ENCODE data around the gene LACTB.
A peak's percentile ranks its signal among the peaks of the same experiment; 100 is the strongest.
"Not testable (repeated sequence)": the region's sequence is repeated elsewhere in the genome, so short reads cannot be mapped to it uniquely, and the experiment has no call there.

The LACTB gene

DNA sequence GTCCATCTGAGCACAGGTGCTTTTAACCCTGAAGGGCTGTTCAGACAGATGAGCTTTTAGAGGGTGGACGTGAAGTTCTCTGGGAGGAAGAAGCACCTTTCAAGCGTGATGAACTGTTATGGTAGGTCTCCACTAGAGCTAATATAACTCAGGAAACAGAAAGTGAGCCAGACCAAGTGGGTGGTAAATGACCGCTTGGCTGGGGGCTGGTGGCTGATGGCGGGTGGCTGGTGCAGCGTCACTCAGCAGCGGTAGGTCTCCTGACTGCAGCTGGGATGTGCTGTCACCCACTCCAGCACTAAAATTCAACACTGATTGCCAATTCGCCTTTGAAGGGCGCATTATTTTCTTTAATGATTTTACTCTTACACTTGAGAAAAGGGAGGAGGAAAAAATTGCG lies 31.2 kb upstream of the LACTB start:
- no peak overlapping the region for H3K4me3 ChIP-seq (ENCODE audit: low read depth, low read length)
- TF ChIP-seq, protein P1, sequence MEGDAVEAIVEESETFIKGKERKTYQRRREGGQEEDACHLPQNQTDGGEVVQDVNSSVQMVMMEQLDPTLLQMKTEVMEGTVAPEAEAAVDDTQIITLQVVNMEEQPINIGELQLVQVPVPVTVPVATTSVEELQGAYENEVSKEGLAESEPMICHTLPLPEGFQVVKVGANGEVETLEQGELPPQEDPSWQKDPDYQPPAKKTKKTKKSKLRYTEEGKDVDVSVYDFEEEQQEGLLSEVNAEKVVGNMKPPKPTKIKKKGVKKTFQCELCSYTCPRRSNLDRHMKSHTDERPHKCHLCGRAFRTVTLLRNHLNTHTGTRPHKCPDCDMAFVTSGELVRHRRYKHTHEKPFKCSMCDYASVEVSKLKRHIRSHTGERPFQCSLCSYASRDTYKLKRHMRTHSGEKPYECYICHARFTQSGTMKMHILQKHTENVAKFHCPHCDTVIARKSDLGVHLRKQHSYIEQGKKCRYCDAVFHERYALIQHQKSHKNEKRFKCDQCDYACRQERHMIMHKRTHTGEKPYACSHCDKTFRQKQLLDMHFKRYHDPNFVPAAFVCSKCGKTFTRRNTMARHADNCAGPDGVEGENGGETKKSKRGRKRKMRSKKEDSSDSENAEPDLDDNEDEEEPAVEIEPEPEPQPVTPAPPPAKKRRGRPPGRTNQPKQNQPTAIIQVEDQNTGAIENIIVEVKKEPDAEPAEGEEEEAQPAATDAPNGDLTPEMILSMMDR (IDR thresholded peaks at IDR 0.05; ENCODE audit: control insufficient read depth, extremely low read depth, insufficient read depth) = no peak
- no peak for DNase-seq (ENCODE audit: low read depth)

DNA sequence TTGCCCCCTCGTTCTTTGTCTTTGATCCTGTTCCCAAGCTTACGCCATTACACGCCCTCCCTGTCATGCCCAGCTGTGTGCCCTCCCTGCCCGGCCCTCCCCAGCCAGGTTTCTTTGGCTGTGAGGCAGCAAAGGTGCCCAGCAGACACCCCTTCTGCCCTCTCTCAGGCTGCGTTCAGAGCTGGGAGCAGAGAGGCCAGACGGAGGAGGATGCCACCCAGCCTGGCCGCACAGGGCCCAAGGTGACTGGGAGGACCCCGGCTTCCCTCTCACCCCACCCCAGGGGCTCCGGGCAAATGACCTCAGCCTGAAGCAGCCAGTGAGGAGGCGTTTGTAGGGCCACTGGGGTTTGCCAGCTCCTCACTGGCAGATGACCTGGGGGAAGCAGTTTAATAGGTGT lies 30.8 kb upstream of the LACTB start:
- no peak overlapping the region for H3K4me3 ChIP-seq (ENCODE audit: low read depth, low read length)
- TF ChIP-seq, protein P1 (IDR thresholded peaks at IDR 0.05; ENCODE audit: control insufficient read depth, extremely low read depth, insufficient read depth) = no peak
- no peak for DNase-seq (ENCODE audit: low read depth)

DNA sequence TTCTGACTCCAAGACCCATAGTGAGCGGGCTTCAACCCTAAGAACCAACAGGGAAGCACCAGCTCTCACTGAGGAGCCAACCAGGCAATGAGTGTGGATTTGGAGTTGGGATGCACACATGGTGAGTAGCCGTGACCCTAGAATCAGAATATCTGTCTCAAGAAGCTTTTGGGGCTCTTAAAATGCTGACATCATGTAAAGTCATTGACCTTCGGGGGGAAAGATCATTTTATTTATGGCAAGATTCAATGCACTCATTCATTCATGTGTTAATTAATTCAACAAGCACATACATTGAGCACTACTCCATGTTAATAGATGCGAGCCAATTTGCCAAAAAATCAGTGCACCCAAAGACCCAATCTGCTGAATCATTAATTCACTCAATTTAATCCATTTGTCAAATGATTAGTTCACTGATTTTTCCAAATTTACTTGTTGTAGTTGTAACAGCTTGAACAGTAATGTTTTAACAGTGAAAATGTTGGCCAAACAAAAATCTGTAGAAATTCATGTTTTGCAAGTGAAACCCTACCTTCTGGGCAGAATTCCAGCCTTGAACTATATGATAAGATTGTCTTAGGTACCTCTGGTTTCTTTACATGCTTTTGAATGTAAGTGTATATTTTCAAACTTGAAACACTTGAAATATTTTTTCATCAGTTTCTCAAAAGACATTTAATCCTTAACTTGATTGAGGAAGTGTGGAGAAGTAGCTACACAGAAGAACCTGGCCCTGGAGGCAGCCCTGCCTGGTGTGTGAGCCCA lies 29.8 kb upstream of the LACTB start:
- DNase-seq (ENCODE audit: low read depth) = no peak
- TF ChIP-seq, protein P1 (IDR thresholded peaks at IDR 0.05; ENCODE audit: control insufficient read depth, extremely low read depth, insufficient read depth) = no peak
- no peak overlapping the region for H3K4me3 ChIP-seq (ENCODE audit: low read depth, low read length)

DNA sequence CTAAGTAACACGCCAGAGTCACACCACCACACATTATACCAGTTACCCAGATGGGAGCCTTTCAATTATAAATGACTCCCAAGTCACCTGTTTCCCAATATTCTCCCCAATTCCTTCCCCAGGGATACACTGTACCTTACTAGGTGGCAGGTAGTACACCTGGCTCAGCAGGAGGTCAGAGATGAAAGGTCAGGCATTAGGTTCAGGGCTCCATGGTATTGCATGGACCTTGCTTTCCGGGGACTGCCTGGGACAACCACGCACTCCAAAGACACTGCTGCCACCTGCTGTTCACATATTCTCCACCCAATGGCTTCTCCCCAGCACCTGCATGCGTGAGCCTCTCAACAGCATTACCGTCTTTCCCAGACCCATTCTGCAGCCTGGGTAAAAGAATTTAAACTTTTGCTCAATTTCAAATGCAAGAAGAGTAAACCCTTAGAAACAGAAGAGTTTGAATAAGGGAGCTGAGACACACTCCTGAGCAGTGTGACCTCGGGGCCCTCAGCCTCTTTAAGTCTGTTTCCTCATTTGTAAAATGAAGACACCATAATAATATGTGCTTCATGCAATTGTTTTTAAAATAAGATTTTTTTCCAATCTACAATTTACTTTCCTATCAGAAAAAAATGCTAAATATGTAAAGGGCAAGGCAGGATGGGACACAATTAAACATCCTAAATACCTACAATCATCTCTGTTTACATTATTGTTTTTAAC lies 28.0 kb upstream of the LACTB start:
- TF ChIP-seq, protein P1 (IDR thresholded peaks at IDR 0.05; ENCODE audit: control insufficient read depth, extremely low read depth, insufficient read depth) = peak; percentile 97
- H3K4me3 ChIP-seq (ENCODE audit: low read depth, low read length) = no peak overlapping the region
- DNase-seq (ENCODE audit: low read depth) = peak; percentile 41

DNA sequence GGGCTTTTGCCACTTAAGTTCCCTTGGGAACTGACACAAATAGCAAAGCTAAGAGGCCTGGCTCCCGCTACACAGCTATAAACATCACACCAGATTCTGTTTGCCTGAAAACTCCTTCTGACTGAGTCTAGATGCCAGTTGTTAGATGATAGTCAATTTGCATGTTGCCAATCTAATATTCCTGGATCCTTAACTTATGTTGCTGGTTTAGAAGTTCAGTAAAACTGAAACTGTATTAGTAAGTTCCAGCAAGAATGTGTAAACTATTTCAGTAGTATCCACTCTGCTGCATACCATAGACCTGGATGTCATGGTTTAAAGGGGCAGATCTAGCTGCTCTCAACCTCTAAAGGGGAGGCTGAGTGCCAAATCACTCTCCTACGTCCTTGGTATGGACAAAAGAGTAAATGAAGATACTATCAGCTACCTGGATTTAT lies 27.1 kb upstream of the LACTB start:
- no peak overlapping the region for H3K4me3 ChIP-seq (ENCODE audit: low read depth, low read length)
- TF ChIP-seq, protein P1 (IDR thresholded peaks at IDR 0.05; ENCODE audit: control insufficient read depth, extremely low read depth, insufficient read depth) = no peak
- DNase-seq (ENCODE audit: low read depth) = no peak

DNA sequence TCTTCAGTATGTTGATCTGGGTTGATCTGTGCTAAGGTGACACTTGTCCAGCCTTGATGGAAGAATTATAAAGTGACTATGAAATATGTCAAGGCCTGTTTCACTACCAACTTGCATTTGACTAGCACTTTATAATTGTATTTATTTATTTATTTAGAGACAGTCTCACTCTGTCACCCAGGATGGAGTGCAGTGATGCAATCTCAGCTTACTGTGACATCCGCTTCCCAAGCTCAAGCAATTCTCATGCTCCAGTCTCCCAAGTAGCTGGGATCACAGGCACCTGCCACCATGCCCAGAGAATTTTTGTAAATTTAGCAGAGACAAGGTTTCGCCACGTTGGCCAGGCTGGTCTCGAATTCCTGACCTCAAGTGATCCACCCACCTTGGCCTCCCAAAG lies 25.5 kb upstream of the LACTB start:
- DNase-seq (ENCODE audit: low read depth) = no peak
- no peak overlapping the region for H3K4me3 ChIP-seq (ENCODE audit: low read depth, low read length)
- TF ChIP-seq, protein P1 (IDR thresholded peaks at IDR 0.05; ENCODE audit: control insufficient read depth, extremely low read depth, insufficient read depth) = no peak

DNA sequence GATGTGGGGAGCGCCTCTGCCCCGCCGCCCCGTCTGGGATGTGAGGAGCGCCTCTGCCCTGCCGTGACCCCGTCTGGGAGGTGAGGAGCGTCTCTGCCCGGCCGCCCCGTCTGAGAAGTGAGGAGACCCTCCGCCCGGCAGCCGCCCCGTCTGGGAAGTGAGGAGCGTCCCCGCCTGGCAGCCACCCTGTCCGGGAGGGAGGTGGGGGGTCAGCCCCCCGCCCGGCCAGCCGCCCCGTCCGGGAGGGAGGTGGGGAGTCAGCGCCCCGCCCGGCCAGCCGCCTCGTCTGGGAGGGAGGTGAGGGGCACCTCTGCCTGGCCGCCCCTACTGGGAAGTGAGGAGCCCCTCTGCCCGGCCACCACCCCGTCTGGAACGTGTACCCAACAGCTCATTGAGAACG lies 22.8 kb upstream of the LACTB start:
- DNase-seq (ENCODE audit: low read depth); H3K4me3 ChIP-seq (ENCODE audit: low read depth, low read length): not testable (repeated sequence)

DNA sequence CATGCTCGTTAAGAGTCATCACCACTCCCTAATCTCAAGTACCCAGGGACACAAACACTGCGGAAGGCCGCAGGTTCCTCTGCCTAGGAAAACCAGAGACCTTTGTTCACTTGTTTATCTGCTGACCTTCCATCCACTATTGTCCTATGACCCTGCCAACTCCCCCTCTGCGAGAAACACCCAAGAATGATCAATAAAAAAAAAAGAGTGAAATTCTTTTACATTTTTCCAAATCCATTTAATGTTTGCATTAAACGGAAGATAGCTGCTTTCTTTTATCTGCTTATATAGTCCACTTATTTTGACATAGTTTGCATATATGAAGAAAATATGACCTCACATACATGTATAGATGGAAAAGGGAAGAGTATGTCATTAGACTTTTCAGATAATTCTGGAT lies 22.1 kb upstream of the LACTB start:
- DNase-seq (ENCODE audit: low read depth); H3K4me3 ChIP-seq (ENCODE audit: low read depth, low read length): not testable (repeated sequence)
